HepG2 (cell line): ENCODE results near the gene CYP2A13.
"Not testable (repeated sequence)": the region's sequence is repeated elsewhere in the genome, so short reads cannot be mapped to it uniquely, and the experiment has no call there.

Experiments
- GLMP ChIP-seq: sonication (generic); formaldehyde crosslinking; IDR thresholded peaks from 2 replicates; pipeline ENCODE4 v1.9.0; 2021; ENCODE audit warnings: missing genetic modification reagents, mild to moderate bottlenecking, borderline replicate concordance
- IRX3 ChIP-seq: sonication (generic); formaldehyde crosslinking; IDR thresholded peaks from 2 replicates; pipeline ENCODE4 v1.8.1; 2023; ENCODE audit warnings: mild to moderate bottlenecking, low read depth, missing genetic modification reagents, borderline replicate concordance
- POLR2A ChIP-seq, 2 experiments: IDR thresholded peaks; 2 replicates each; pipeline ENCODE4 v1.6.1; 2011; ENCODE audit warnings: low read depth in 2 of 2, low read length in 2 of 2, mild to moderate bottlenecking in 1 of 2, moderate library complexity in 1 of 2; ENCODE audit not compliant: insufficient read depth in 1 of 2
- REST ChIP-seq, 2 experiments: IDR thresholded peaks; 2 replicates each; pipeline ENCODE4 v1.6.1; 2011 to 2012; ENCODE audit warnings: low read length in 2 of 2, borderline replicate concordance in 1 of 2, low read depth in 1 of 2, mild to moderate bottlenecking in 1 of 2, moderate library complexity in 1 of 2
- TSC22D2 ChIP-seq: sonication (generic); formaldehyde crosslinking; IDR thresholded peaks from 2 replicates; pipeline ENCODE4 v1.5.1; 2020; ENCODE audit warnings: missing genetic modification reagents, mild to moderate bottlenecking, borderline replicate concordance
- YY1 ChIP-seq: IDR thresholded peaks from 2 replicates; pipeline ENCODE4 v1.6.1; 2011; ENCODE audit warnings: low read length, low read depth, moderate library complexity, mild to moderate bottlenecking; ENCODE audit not compliant: insufficient read depth, insufficient replicate concordance
- ZNF512 ChIP-seq: sonication (generic); formaldehyde crosslinking; IDR thresholded peaks from 2 replicates; pipeline ENCODE4 v1.4.0; 2020; ENCODE audit warnings: mild to moderate bottlenecking, missing genetic modification reagents
- ZNF513 ChIP-seq: sonication (generic); formaldehyde crosslinking; conservative IDR thresholded peaks from 2 replicates; pipeline ENCODE4 v1.5.0; 2020; ENCODE audit warnings: missing genetic modification reagents
- ZNF530 ChIP-seq: sonication (generic); formaldehyde crosslinking; IDR thresholded peaks from 2 replicates; pipeline ENCODE4 v1.5.0; 2020; ENCODE audit warnings: low read depth, mild to moderate bottlenecking, missing genetic modification reagents
- ZNF558 ChIP-seq: sonication (generic); formaldehyde crosslinking; IDR thresholded peaks from 2 replicates; pipeline ENCODE4 v1.9.0; 2022; ENCODE audit warnings: mild to moderate bottlenecking, missing genetic modification reagents, borderline replicate concordance

- not testable (repeated sequence) for TF ChIP-seq POLR2A (IDR thresholded peaks at IDR 0.05; ENCODE audit: insufficient read depth in 1 of 2, low read depth in 2 of 2, low read length in 2 of 2); ZNF512 (CRISPR knock-in tag); ZNF513 (CRISPR knock-in tag); TSC22D2 (CRISPR knock-in tag); IRX3; ZNF530 (CRISPR knock-in tag); REST (IDR thresholded peaks at IDR 0.05; ENCODE audit: borderline replicate concordance in 1 of 2, low read depth in 1 of 2, low read length in 2 of 2); GLMP (CRISPR knock-in tag); YY1; ZNF558 (CRISPR knock-in tag)
Measured at GRCh38 chr19:41052162-41052561, 36.1 kb upstream of the CYP2A13 start.
